Measurements from ENCODE around the gene ZNF311.

DNA sequence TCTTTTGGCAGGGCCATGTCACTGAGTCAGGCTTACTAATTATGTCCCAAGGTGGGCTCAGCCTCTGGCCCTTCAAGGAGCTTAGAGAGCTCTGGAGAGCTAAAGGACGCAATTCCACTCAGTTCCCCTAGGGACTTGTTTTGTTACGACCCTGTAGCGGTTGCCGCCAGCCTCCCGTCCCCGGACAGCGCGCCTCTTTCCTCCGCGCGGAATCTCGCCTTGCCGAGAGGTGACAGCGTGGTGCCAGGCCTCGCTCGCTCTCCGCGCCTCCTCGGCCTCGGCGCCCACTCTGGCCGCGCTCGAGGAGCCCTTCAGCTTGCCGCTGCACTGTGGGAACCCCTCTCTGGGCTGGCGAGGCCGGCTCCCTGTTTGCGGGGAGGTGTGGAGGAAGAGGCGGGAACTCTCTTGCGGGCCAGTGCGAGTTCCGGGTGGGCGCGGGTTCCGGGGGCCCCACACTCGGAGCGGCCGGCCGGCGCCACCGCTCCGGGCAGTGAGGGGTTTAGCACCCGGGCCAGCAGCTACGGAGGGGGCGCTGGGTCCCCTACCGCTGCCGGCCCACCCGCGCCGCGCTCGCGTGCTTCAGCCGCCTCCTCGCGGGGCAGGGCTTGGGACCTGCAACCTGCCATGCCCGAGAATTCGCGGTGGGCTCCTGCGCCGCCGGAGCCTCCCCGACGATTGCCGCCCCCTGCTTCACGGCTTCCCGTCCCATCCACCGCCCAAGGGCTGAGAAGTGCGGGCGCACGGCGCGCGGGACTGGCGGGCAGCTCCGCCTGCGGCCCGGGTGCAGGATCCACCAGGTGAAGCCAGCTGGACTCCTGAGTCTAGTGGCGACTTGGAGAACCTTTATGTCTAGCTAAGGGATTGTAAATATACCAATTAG, 9.9 kb upstream of the ZNF311 start:
- TF ChIP-seq, protein P1, sequence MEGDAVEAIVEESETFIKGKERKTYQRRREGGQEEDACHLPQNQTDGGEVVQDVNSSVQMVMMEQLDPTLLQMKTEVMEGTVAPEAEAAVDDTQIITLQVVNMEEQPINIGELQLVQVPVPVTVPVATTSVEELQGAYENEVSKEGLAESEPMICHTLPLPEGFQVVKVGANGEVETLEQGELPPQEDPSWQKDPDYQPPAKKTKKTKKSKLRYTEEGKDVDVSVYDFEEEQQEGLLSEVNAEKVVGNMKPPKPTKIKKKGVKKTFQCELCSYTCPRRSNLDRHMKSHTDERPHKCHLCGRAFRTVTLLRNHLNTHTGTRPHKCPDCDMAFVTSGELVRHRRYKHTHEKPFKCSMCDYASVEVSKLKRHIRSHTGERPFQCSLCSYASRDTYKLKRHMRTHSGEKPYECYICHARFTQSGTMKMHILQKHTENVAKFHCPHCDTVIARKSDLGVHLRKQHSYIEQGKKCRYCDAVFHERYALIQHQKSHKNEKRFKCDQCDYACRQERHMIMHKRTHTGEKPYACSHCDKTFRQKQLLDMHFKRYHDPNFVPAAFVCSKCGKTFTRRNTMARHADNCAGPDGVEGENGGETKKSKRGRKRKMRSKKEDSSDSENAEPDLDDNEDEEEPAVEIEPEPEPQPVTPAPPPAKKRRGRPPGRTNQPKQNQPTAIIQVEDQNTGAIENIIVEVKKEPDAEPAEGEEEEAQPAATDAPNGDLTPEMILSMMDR (IDR thresholded peaks at IDR 0.05): no peak
- TF ChIP-seq POLR2AphosphoS5 (IDR thresholded peaks at IDR 0.05) (no peak), POLR2A (IDR thresholded peaks at IDR 0.05) (no peak), EP300 (IDR thresholded peaks at IDR 0.05) (no peak)

All from upper lobe of left lung (tissue), 4 donors.